WTC11 (cell line): Measurements from ENCODE around the gene ATF5. TPM values are rescaled to one million over a fixed set of nuclear protein-coding genes. Genes with fewer than 3 reads are reported as not detected.

Experiments used
- ATAC-seq: fragments of 200-7000 bp; cut with Tn5 transposase; 2 replicates; pipeline ENCODE4 v1.10.0; 2021; ENCODE audit warnings: mild to moderate bottlenecking, moderate library complexity
- CTCF ChIA-PET: fragments of 300-600 bp; sonication (Branson Sonifier 250); formaldehyde crosslinking; loops from one replicate; lab custom pipeline; 2021; ENCODE audit warnings: antibody characterized with exemption; lab: Charles Lee
- POLR2A ChIA-PET: fragments of 350-600 bp; sonication (Branson Sonifier 250); formaldehyde crosslinking; loops from one replicate; lab custom pipeline; 2021; ENCODE audit warnings: antibody characterized with exemption; lab: Charles Lee
- DNase-seq: peaks from one replicate; pipeline ENCODE4 v3.0.0; 2021; ENCODE audit warnings: low spot score
- H3K27ac Mint-ChIP-seq: 2 replicates; pipeline ENCODE4 v1.8.0; 2021; ENCODE audit warnings: mixed read lengths
- H3K27me3 Mint-ChIP-seq: 2 replicates; pipeline ENCODE4 v1.8.0; 2021; ENCODE audit warnings: low read depth, mild to moderate bottlenecking, moderate library complexity, mixed read lengths
- H3K36me3 Mint-ChIP-seq: 2 replicates; pipeline ENCODE4 v1.8.0; 2021; ENCODE audit warnings: mixed read lengths
- H3K4me1 Mint-ChIP-seq: 2 replicates; pipeline ENCODE4 v1.8.0; 2022; ENCODE audit warnings: mixed read lengths
- H3K4me3 Mint-ChIP-seq: 2 replicates; pipeline ENCODE4 v1.8.0; 2021; ENCODE audit warnings: mild to moderate bottlenecking, moderate library complexity, mixed read lengths
- H3K9me3 Mint-ChIP-seq: 2 replicates; pipeline ENCODE4 v1.8.0; 2021; ENCODE audit warnings: mixed read lengths
- ARID4B ChIP-seq: sonication (generic); formaldehyde crosslinking; IDR thresholded peaks from 2 replicates; pipeline ENCODE4 v1.8.0; 2023; ENCODE audit warnings: missing genetic modification reagents, mild to moderate bottlenecking, borderline replicate concordance
- CBFB ChIP-seq: sonication (generic); formaldehyde crosslinking; IDR thresholded peaks from 2 replicates; pipeline ENCODE4 v1.8.1; 2022; ENCODE audit warnings: mild to moderate bottlenecking, low read depth, missing genetic modification reagents
- CREB1 ChIP-seq: sonication (generic); formaldehyde crosslinking; IDR thresholded peaks from 2 replicates; pipeline ENCODE4 v1.8.0; 2023; ENCODE audit warnings: mild to moderate bottlenecking, missing genetic modification reagents
- CREM ChIP-seq: sonication (generic); formaldehyde crosslinking; IDR thresholded peaks from 2 replicates; pipeline ENCODE4 v1.8.1; 2022; ENCODE audit warnings: mild to moderate bottlenecking, missing genetic modification reagents, moderate library complexity
- FOXP4 ChIP-seq: sonication (generic); formaldehyde crosslinking; IDR thresholded peaks from 2 replicates; pipeline ENCODE4 v1.8.0; 2022; ENCODE audit warnings: mild to moderate bottlenecking, missing genetic modification reagents
- MYBL2 ChIP-seq: sonication (generic); formaldehyde crosslinking; IDR thresholded peaks from 2 replicates; pipeline ENCODE4 v1.8.1; 2023; ENCODE audit warnings: mild to moderate bottlenecking, moderate library complexity, missing genetic modification reagents
- NR3C1 ChIP-seq: sonication (generic); formaldehyde crosslinking; conservative IDR thresholded peaks from 2 replicates; pipeline ENCODE4 v1.8.1; 2023; ENCODE audit warnings: low read depth, mild to moderate bottlenecking, missing genetic modification reagents
- RELA ChIP-seq: sonication (generic); formaldehyde crosslinking; IDR thresholded peaks from 2 replicates; pipeline ENCODE4 v1.8.1; 2022; ENCODE audit warnings: missing genetic modification reagents, mild to moderate bottlenecking, borderline replicate concordance
- TCF7 ChIP-seq: sonication (generic); formaldehyde crosslinking; IDR thresholded peaks from 2 replicates; pipeline ENCODE4 v1.8.0; 2022; ENCODE audit warnings: mild to moderate bottlenecking, low read depth, missing genetic modification reagents, moderate library complexity
- ZNF121 ChIP-seq: sonication (generic); formaldehyde crosslinking; IDR thresholded peaks from 2 replicates; pipeline ENCODE4 v1.8.0; 2023; ENCODE audit warnings: missing genetic modification reagents
- ZNF219 ChIP-seq: sonication (generic); formaldehyde crosslinking; IDR thresholded peaks from 2 replicates; pipeline ENCODE4 v1.8.0; 2023; ENCODE audit warnings: missing genetic modification reagents, mild to moderate bottlenecking, borderline replicate concordance
- ZNF317 ChIP-seq: sonication (generic); formaldehyde crosslinking; IDR thresholded peaks from 2 replicates; pipeline ENCODE4 v1.8.1; 2023; ENCODE audit warnings: low read depth, mild to moderate bottlenecking, moderate library complexity, missing genetic modification reagents, borderline replicate concordance
- total RNA-seq: library from RNA; stranded (reverse); gene quantifications from 3 replicates; pipeline ENCODE4 v1.2.3, GENCODE V29; 2021
- TF ChIP-seq, protein P1 (sequence below): sonication (generic); formaldehyde crosslinking; IDR thresholded peaks from 2 replicates; pipeline ENCODE4 v1.8.1; 2022; ENCODE audit warnings: mild to moderate bottlenecking, moderate library complexity, missing genetic modification reagents
- TF ChIP-seq, protein P2 (sequence below): sonication (generic); formaldehyde crosslinking; IDR thresholded peaks from 2 replicates; pipeline ENCODE4 v1.8.1; 2023; ENCODE audit warnings: mild to moderate bottlenecking, missing genetic modification reagents, moderate library complexity
- TF ChIP-seq, protein P3 (sequence below): sonication (generic); formaldehyde crosslinking; IDR thresholded peaks from 2 replicates; pipeline ENCODE4 v1.8.1; 2022; ENCODE audit warnings: mild to moderate bottlenecking, missing genetic modification reagents, moderate library complexity, borderline replicate concordance
- TF ChIP-seq, protein P4 (sequence below): fragments of 250-450 bp; sonication (Bioruptor Pico); IDR thresholded peaks from 2 replicates; pipeline ENCODE4 v1.9.0; 2021; ENCODE audit warnings: mild to moderate bottlenecking, borderline replicate concordance
- TF ChIP-seq, protein P5 (sequence below): sonication (generic); formaldehyde crosslinking; IDR thresholded peaks from 2 replicates; pipeline ENCODE4 v1.8.1; 2022; ENCODE audit warnings: missing genetic modification reagents, borderline replicate concordance
- TF ChIP-seq, protein P6 (sequence below): sonication (generic); formaldehyde crosslinking; IDR thresholded peaks from 2 replicates; pipeline ENCODE4 v1.8.0; 2022; ENCODE audit warnings: mild to moderate bottlenecking, missing genetic modification reagents

Gene ATF5
- total RNA-seq, 1 experiment from 2014 or later: 10.8 TPM

DNA sequence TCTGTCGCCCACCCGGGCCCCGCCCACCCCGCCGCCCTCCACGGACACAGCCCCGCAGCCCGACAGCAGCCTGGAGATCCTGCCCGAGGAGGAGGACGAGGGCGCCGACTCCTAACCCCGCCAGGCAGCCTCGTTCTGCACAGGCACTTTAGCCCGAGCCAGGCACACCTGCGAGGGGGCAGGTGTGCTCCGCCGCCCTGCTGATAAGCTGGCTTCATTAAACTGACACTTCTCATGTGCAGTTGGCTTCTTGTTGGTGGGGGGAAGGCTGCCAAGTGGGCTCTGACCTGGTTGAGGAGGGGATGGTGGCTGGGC, 40.5 kb upstream of the ATF5 start:
- Mint-ChIP-seq H3K27me3 (peaks cover 40% of the 10 kb centered on the region), H3K27ac (no peak overlapping the region), H3K9me3 (no peaks in the 10 kb centered on the region), H3K36me3 (peaks cover 34% of the 10 kb centered on the region), H3K4me1 (peaks cover 11% of the 10 kb centered on the region), H3K4me3 (no peak overlapping the region)
- DNase-seq (no peak), ATAC-seq (no peak)
- TF ChIP-seq RELA (CRISPR knock-in tag): no peak
- no peak for TF ChIP-seq CREM (CRISPR knock-in tag)
- TF ChIP-seq CREB1: no peak
- TF ChIP-seq NR3C1 (CRISPR knock-in tag): no peak
- TF ChIP-seq, protein P1, sequence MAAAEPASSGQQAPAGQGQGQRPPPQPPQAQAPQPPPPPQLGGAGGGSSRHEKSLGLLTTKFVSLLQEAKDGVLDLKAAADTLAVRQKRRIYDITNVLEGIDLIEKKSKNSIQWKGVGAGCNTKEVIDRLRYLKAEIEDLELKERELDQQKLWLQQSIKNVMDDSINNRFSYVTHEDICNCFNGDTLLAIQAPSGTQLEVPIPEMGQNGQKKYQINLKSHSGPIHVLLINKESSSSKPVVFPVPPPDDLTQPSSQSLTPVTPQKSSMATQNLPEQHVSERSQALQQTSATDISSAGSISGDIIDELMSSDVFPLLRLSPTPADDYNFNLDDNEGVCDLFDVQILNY: no peak
- no peak for TF ChIP-seq CBFB
- TF ChIP-seq, protein P2, sequence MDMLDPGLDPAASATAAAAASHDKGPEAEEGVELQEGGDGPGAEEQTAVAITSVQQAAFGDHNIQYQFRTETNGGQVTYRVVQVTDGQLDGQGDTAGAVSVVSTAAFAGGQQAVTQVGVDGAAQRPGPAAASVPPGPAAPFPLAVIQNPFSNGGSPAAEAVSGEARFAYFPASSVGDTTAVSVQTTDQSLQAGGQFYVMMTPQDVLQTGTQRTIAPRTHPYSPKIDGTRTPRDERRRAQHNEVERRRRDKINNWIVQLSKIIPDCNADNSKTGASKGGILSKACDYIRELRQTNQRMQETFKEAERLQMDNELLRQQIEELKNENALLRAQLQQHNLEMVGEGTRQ (CRISPR knock-in tag): no peak
- no peak for TF ChIP-seq TCF7 (CRISPR knock-in tag)
- TF ChIP-seq, protein P3, sequence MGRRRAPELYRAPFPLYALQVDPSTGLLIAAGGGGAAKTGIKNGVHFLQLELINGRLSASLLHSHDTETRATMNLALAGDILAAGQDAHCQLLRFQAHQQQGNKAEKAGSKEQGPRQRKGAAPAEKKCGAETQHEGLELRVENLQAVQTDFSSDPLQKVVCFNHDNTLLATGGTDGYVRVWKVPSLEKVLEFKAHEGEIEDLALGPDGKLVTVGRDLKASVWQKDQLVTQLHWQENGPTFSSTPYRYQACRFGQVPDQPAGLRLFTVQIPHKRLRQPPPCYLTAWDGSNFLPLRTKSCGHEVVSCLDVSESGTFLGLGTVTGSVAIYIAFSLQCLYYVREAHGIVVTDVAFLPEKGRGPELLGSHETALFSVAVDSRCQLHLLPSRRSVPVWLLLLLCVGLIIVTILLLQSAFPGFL: no peak
- TF ChIP-seq ZNF317: no peak
- no peak for TF ChIP-seq MYBL2 (CRISPR knock-in tag)
- no peak for TF ChIP-seq ZNF121 (CRISPR knock-in tag)
- TF ChIP-seq, protein P4, sequence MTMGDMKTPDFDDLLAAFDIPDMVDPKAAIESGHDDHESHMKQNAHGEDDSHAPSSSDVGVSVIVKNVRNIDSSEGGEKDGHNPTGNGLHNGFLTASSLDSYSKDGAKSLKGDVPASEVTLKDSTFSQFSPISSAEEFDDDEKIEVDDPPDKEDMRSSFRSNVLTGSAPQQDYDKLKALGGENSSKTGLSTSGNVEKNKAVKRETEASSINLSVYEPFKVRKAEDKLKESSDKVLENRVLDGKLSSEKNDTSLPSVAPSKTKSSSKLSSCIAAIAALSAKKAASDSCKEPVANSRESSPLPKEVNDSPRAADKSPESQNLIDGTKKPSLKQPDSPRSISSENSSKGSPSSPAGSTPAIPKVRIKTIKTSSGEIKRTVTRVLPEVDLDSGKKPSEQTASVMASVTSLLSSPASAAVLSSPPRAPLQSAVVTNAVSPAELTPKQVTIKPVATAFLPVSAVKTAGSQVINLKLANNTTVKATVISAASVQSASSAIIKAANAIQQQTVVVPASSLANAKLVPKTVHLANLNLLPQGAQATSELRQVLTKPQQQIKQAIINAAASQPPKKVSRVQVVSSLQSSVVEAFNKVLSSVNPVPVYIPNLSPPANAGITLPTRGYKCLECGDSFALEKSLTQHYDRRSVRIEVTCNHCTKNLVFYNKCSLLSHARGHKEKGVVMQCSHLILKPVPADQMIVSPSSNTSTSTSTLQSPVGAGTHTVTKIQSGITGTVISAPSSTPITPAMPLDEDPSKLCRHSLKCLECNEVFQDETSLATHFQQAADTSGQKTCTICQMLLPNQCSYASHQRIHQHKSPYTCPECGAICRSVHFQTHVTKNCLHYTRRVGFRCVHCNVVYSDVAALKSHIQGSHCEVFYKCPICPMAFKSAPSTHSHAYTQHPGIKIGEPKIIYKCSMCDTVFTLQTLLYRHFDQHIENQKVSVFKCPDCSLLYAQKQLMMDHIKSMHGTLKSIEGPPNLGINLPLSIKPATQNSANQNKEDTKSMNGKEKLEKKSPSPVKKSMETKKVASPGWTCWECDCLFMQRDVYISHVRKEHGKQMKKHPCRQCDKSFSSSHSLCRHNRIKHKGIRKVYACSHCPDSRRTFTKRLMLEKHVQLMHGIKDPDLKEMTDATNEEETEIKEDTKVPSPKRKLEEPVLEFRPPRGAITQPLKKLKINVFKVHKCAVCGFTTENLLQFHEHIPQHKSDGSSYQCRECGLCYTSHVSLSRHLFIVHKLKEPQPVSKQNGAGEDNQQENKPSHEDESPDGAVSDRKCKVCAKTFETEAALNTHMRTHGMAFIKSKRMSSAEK (CRISPR knock-in tag): no peak
- TF ChIP-seq, protein P5, sequence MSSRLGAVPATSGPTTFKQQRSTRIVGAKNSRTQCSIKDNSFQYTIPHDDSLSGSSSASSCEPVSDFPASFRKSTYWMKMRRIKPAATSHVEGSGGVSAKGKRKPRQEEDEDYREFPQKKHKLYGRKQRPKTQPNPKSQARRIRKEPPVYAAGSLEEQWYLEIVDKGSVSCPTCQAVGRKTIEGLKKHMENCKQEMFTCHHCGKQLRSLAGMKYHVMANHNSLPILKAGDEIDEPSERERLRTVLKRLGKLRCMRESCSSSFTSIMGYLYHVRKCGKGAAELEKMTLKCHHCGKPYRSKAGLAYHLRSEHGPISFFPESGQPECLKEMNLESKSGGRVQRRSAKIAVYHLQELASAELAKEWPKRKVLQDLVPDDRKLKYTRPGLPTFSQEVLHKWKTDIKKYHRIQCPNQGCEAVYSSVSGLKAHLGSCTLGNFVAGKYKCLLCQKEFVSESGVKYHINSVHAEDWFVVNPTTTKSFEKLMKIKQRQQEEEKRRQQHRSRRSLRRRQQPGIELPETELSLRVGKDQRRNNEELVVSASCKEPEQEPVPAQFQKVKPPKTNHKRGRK (CRISPR knock-in tag): no peak
- no peak for TF ChIP-seq ZNF219
- no peak for TF ChIP-seq FOXP4 (CRISPR knock-in tag)
- TF ChIP-seq, protein P6, sequence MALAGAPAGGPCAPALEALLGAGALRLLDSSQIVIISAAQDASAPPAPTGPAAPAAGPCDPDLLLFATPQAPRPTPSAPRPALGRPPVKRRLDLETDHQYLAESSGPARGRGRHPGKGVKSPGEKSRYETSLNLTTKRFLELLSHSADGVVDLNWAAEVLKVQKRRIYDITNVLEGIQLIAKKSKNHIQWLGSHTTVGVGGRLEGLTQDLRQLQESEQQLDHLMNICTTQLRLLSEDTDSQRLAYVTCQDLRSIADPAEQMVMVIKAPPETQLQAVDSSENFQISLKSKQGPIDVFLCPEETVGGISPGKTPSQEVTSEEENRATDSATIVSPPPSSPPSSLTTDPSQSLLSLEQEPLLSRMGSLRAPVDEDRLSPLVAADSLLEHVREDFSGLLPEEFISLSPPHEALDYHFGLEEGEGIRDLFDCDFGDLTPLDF (CRISPR knock-in tag): no peak
- TF ChIP-seq ARID4B: no peak
- CTCF ChIA-PET: interaction anchor here (0.6 to 1.1 kb wide), 2 partner anchors 10 to 161 kb away, joined by 4 read pairs; no protein-coding TSS in a partner anchor
- POLR2A ChIA-PET: interaction anchor here (0.6 kb wide), 1 partner anchor 16 kb away, joined by 3 read pairs; no protein-coding TSS in a partner anchor
